SU-DHL-6 (cell line): ENCODE data around the gene ARPC5.

Experiments used
- H2AFZ ChIP-seq: fragments of 200-600 bp; sonication (generic); 2 replicates; pipeline ENCODE4 v1.6.1; 2014; ENCODE audit warnings: low read depth, mild to moderate bottlenecking, moderate library complexity, mixed read lengths, antibody characterized with exemption, low read length; ENCODE audit not compliant: severe bottlenecking
- H3F3A ChIP-seq: fragments of 200-600 bp; shearing (Covaris generic); 2 replicates; pipeline ENCODE4 v1.6.0; 2016; ENCODE audit warnings: antibody characterized with exemption, mild to moderate bottlenecking; ENCODE audit not compliant: insufficient read depth
- H3K27ac ChIP-seq: fragments of 200-600 bp; sonication (generic); 2 replicates; pipeline ENCODE4 v1.5.1; 2016; ENCODE audit warnings: low read depth, mild to moderate bottlenecking, low read length, moderate library complexity, mixed read lengths
- H3K27me3 ChIP-seq: fragments of 200-600 bp; sonication (generic), shearing (Covaris generic); 2 replicates; pipeline ENCODE4 v1.6.0; 2014; ENCODE audit warnings: mild to moderate bottlenecking, low read length
- H3K36me3 ChIP-seq: fragments of 200-600 bp; sonication (generic); 2 replicates; pipeline ENCODE4 v1.6.1; 2014; ENCODE audit warnings: mild to moderate bottlenecking, low read length, mixed read lengths
- H3K4me2 ChIP-seq: fragments of 300-600, 200-600 bp; shearing (Covaris generic), sonication (generic); 2 replicates; pipeline ENCODE4 v1.6.0; 2014; ENCODE audit warnings: low read length, low read depth, mild to moderate bottlenecking; ENCODE audit not compliant: poor library complexity, severe bottlenecking
- H3K4me3 ChIP-seq: fragments of 200-600 bp; sonication (generic); 2 replicates; pipeline ENCODE4 v1.5.1; 2014; ENCODE audit warnings: antibody characterized with exemption, low read length, mild to moderate bottlenecking, mixed read lengths; ENCODE audit not compliant: insufficient read depth, poor library complexity, severe bottlenecking
- H3K79me2 ChIP-seq: fragments of 200-600 bp; sonication (generic); 2 replicates; pipeline ENCODE4 v1.6.1; 2014; ENCODE audit warnings: mild to moderate bottlenecking, low read length, moderate library complexity; ENCODE audit not compliant: insufficient read depth
- H3K9ac ChIP-seq: fragments of 200-600 bp; sonication (generic); 2 replicates; pipeline ENCODE4 v1.7.0; 2014; ENCODE audit warnings: mild to moderate bottlenecking, low read length
- H3K9me2 ChIP-seq: fragments of 200-600 bp; sonication (generic); replicated peaks from 2 replicates; pipeline ENCODE4 v1.6.1; 2014; ENCODE audit warnings: low read length; ENCODE audit not compliant: insufficient read depth
- H3K9me3 ChIP-seq: fragments of 200-600 bp; sonication (generic); 2 replicates; pipeline ENCODE4 v1.6.1; 2014; ENCODE audit warnings: low read length, mixed read lengths; ENCODE audit not compliant: insufficient read depth
- H4K20me1 ChIP-seq: fragments of 200-600 bp; sonication (generic); 2 replicates; pipeline ENCODE4 v1.6.1; 2014; ENCODE audit warnings: low read depth, mild to moderate bottlenecking, antibody characterized with exemption, low read length, moderate library complexity, mixed read lengths
- CTCF ChIP-seq: fragments of 200-600 bp; sonication (generic); IDR thresholded peaks from one replicate; pipeline ENCODE4 v1.5.1; 2017; ENCODE audit warnings: antibody characterized with exemption, mild to moderate bottlenecking, low read length, moderate library complexity; ENCODE audit not compliant: insufficient read depth, poor library complexity, severe bottlenecking
- EZH2phosphoT487 ChIP-seq: fragments of 200-600 bp; sonication (generic), shearing (Covaris generic); conservative IDR thresholded peaks from 2 replicates; pipeline ENCODE4 v1.6.1; 2018; ENCODE audit warnings: mild to moderate bottlenecking, antibody characterized with exemption, low read length, moderate library complexity, mixed read lengths

ARPC5 gene

GRCh38 chr1:183638649-183639387, 3.2 kb upstream of the ARPC5 start:
- H3K4me2 ChIP-seq: no peak overlapping the region

DNA sequence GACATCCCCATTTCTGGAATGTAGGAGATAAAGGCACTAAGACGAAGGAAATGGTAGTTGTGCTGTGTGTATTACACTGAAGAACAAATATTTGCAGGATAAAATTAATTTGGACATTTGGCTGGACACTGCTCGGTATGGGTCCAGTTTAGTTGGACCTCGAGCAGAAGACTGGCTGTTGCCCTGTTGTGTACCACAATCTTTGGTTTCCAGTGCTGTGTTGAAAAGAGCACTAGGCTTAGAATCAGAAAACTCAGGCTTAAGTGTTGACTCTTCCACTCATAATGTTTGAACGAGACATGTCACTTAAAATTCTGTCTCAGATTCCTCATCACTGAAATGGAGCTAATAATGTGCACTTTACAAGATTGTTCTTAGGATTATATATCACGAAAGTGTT, 1.2 kb upstream of the ARPC5 start:
- H2AFZ ChIP-seq: no peak overlapping the region
- peaks cover 16% of the 10 kb centered on the region; the same call in 1 of the 2 replicates for H3K36me3 ChIP-seq
- peak overlapping the region; percentile 76 for H3K4me3 ChIP-seq
- no peaks in the 10 kb centered on the region for H3K27me3 ChIP-seq
- peaks cover 18% of the 10 kb centered on the region for H4K20me1 ChIP-seq
- no peak overlapping the region for H3K27ac ChIP-seq
- no peaks in the 10 kb centered on the region for H3K9me3 ChIP-seq
- H3K4me2 ChIP-seq: peak overlapping the region; percentile 83
- peaks cover 37% of the 10 kb centered on the region for H3K79me2 ChIP-seq
- no peaks in the 10 kb centered on the region for H3K9me2 ChIP-seq
- peaks cover 22% of the 10 kb centered on the region for H3F3A ChIP-seq
- H3K9ac ChIP-seq: peak overlapping the region; percentile 91; the same call in 1 of the 2 replicates
- no peak for TF ChIP-seq CTCF
- TF ChIP-seq EZH2phosphoT487: no peak

More at GRCh38 chr1:183638649-183639387, 3.2 kb upstream of the ARPC5 start:
- Histone ChIP-seq H3K9me3 (no peaks in the 10 kb centered on the region), H3K27ac (no peak overlapping the region), H3K9ac (no peak overlapping the region), H3K4me3 (no peak overlapping the region), H3K27me3 (no peaks in the 10 kb centered on the region), H4K20me1 (no peaks in the 10 kb centered on the region), H3K79me2 (peaks cover 17% of the 10 kb centered on the region), H2AFZ (no peak overlapping the region), H3K9me2 (no peaks in the 10 kb centered on the region), H3F3A (peaks cover 12% of the 10 kb centered on the region), H3K36me3 (no peaks in the 10 kb centered on the region)
- TF ChIP-seq CTCF (no peak), EZH2phosphoT487 (no peak)

- Histone ChIP-seq H3K9me2 (no peaks in the 10 kb centered on the region), H4K20me1 (peaks cover 19% of the 10 kb centered on the region), H3K9me3 (no peaks in the 10 kb centered on the region), H3F3A (peaks cover 22% of the 10 kb centered on the region), H2AFZ (peak overlapping the region; percentile 95), H3K36me3 (peaks cover 18% of the 10 kb centered on the region; the same call in 1 of the 2 replicates), H3K9ac (peak overlapping the region; percentile 91), H3K4me3 (peak overlapping the region; percentile 76), H3K79me2 (peaks cover 40% of the 10 kb centered on the region), H3K27ac (no peak overlapping the region), H3K4me2 (peak overlapping the region; percentile 83), H3K27me3 (no peaks in the 10 kb centered on the region)
- TF ChIP-seq CTCF (no peak), EZH2phosphoT487 (no peak)
Measured at GRCh38 chr1:183636334-183636682, 725 bp upstream of the ARPC5 start.
